HG03439 (cell line): ENCODE results near the gene SLC43A1.

Source experiments
- ATAC-seq: cut with Tn5 transposase; IDR thresholded peaks from one replicate; pipeline ENCODE4 v1.9.1; 2021; ENCODE audit warnings: mild to moderate bottlenecking, moderate library complexity; ENCODE audit not compliant: unreplicated experiment

The SLC43A1 gene

GRCh38 chr11:57499413-57499982 lies 16.0 kb downstream of the SLC43A1 start:
- ATAC-seq = peak; percentile 99

DNA sequence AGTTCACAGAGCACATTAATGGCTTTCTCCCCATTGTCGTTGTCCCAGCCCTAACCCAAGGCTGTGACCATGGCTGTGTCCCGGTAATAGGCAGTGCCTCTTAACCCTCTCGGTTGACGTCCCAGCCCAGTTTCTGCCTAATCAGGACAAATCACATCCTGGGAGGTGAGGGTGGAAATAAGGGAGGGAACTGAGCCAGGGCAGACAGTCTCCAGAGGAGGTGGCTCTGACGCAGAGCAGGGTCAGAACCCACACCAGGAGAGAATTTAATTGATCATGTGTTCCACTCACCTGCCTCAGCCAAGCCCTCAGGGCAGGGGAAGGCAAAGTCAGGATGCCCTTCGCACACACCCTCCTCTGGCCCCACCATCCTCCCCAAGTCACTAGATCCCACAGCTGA lies 17.0 kb downstream of the SLC43A1 start:
- ATAC-seq = no peak

DNA sequence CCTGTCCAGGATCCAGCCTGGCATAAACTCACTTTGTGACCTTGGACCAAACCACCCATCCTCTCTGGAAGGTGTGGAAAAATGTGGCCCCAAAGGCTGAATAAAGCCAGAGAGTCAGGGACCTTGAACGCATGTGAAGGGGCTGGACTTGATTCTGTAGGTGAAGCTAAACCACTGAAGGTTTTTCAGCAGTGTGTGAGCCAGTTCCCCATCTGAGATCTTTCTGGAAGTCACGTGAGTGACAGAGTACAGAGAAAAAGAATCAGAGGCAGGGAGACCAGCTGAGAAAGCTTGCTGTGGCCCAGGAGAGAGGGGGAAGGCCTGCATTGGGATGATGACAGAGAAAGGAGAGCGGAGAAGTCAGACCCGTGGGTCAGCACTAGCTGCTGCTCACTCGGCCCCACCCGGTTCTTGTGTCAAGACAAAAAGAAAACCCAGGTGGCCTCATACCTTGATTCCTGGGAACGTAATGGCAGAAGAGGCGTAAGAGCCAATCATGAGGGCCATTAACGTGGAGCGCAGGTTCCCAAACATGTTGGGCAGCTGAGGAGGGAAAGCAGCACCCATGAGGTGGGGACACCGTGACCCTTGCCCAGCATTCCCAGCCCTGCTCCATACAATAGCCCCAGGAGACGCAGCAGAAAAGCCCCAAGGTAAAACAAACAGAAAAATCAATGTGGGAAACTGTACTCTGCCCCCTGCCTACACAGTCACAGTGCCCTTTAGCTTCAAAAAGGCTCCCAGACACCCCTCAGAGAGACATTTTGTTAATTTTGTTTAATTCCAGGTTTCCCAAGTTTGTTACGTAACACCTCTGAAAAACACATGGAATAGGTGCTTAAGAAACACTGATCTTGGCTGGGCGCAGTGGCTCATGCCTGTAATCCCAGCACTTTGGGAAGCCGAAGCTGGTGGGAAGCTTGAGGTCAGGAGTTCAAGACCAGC lies 17.9 kb downstream of the SLC43A1 start:
- ATAC-seq = no peak

DNA sequence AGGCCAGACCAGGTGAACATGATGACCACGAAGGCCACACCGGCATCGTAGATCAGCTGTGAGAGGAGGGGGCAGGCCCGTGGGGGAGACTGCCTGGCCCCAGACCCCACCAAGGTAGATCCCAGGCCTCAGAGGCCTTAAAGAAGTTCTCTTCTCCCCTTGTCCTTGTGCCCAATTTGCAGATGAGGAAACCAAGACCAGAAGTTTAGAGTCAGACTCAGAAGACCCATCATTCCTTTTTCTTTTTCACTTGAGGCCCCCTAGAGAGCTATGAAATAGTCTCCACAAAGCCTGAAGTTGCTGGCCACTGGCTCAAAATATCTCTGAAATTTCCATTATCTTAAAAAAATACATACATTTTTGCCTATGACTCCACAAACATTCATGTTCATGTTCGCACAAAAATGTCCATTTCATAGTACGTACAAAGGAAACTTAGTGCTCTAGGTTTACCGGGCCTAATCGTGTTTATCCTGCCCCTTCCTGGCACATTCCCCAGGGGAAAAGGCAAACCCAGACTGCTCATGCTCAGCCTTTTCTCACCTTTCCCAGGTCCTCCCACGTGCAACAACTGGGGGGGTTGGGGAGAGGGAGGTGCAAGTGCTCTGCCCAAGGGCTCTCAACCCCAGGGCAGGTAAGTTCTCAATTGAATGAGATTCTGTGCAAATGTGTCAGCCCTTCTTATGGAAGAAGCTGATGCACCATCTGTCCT lies 19.2 kb downstream of the SLC43A1 start:
- no peak for ATAC-seq

DNA sequence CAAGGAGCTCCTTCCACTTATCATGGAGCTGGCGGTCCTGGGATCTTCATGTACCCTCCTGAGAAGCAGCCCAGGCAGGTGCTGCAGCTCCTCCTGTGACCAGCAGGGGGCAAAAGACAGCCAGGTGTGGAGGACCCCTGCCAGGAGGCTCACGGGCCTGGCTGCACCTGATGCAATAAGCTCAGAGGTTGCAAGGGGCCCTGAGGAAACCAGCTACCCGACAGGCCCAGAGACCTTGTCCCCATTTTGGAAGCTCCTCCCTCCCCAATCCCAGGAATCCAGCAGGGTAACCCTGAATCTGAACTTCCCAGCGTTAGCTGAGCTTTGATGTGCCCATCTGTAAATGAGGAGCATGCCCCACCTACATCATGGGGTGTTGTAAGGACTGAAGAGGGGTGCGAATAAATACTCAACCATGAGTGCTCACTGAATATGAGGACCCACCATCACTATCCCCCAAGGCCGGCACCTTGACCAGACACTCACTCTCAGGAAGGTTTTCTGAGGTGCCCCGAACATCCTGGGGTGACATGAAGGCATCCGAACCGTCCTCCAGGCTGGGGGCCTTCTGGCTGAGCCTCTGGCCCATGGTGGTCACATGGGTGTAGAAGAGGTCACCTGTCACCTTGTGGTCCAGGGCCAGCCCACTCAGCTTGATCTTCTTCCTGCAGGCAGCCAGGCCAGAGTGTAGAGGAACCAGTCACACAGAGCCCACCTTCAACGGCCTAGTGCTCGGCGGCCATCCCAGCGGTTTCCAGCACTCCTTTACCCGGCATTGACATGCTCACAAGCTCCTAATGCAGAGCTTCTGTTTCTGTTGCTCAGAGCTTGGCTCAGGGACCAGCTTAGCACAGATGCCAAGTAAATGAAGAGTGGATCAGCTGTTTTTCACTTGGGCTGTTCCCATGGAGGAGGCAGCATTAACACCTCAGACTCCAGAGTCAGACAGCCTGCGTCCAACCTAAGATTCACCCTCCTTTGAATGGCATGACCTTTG lies 21.7 kb downstream of the SLC43A1 start:
- ATAC-seq = peak; percentile 59

DNA sequence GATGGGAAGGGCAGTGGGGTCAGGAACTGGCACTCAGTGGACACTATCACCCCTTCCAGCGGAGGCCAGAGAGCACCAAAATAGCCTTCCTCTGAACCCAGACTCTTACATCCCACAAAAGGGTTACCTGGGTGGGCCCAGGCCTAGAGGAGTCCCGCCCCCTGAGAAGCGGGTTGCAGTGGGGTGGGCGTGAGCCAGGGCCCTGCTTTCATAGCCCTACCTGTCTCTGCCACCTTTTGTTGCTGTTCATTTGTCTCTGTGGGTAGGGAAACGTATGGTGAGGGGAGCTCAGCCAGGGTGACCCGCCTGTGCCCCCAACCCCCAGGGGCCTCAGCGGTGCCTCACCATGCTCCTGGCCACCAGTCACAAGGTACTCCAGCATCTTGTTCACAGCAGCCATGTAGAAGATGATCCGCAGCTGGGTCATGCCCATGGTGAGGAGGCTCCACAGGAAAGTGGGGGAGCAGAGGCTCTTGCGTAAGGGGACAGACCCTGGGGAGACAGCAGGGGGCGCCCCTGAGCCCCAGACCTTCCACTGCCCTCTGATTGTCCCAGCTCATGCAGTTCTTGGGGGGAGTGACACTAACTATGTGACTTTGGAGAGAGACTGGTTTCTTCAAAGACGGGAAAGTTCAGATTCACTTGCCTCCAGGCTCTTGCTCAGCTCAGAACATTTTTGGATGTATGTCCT lies 24.0 kb downstream of the SLC43A1 start:
- no peak for ATAC-seq

- ATAC-seq = no peak
These were observed 24.9 kb downstream of the SLC43A1 start for GRCh38 chr11:57490456-57491248.

DNA sequence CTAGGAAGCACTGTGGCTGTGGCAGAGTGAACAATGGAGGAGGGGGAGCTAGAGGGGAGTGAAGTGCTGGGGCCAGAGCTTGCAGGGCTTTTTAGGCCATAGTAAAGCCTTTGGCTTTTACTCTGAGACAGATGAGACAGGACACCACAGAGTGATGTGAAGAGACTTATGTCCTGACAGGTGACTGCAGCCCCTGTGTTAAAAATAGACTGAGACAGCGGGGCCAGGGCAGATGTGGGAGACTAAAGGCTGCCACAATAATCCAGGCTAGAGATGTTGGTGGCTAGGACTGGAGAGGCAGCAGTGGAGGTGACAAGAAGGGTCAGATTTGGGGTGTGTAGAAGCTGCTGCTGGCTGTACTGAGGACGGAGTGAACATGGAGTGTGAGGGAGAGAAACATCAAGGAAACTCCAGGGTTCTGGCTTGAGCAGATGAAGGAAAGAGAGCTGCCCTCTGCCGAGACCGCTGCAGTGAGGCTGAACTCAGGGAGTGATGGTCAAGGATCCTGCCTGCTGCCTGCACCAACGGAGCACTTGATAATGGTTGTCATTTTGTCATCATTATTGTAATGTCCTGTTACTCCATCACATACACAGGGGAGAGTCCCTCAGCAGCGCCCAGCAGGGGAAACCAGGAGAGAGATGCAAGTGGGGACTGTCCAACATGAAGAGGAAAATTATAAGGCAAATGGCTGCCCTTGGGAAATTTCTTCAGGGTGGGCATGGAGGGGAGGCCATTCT lies 27.4 kb downstream of the SLC43A1 start:
- no peak for ATAC-seq

DNA sequence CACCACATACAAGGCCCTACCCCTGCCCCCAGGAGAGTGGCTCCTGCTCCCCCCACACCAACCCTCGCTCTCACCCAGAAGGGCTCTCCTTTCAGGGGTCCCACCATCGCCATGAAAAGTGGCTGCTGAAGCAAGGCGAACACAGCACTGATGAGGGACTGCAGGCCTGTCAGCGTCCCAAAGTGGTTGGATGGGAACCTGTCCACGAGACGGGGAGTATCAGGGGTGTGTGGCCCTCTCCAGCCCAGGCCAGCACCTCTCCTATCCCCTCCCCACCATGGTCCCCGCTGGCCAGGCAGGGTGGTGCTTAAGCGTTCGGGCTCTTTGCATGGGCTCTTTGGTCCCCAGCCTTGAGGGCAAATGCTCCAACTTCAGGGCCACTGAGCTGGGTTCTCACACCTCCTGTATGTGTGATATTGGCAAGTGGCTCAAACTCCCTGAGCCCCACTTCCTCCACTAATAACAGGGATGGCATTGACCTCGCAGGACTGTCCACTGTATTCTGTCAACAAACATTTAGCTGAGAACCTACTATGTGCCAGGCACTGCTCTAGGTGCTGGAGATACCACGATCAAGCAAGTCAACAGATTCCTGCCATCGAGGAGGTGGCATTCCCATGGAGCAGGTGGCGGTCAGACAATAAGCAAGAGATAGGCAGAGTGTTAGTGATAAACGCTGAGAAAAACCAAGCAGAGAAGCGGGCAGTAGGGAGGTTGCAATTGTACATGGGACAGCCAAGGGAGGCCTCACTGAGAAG lies 28.3 kb downstream of the SLC43A1 start:
- no peak for ATAC-seq

DNA sequence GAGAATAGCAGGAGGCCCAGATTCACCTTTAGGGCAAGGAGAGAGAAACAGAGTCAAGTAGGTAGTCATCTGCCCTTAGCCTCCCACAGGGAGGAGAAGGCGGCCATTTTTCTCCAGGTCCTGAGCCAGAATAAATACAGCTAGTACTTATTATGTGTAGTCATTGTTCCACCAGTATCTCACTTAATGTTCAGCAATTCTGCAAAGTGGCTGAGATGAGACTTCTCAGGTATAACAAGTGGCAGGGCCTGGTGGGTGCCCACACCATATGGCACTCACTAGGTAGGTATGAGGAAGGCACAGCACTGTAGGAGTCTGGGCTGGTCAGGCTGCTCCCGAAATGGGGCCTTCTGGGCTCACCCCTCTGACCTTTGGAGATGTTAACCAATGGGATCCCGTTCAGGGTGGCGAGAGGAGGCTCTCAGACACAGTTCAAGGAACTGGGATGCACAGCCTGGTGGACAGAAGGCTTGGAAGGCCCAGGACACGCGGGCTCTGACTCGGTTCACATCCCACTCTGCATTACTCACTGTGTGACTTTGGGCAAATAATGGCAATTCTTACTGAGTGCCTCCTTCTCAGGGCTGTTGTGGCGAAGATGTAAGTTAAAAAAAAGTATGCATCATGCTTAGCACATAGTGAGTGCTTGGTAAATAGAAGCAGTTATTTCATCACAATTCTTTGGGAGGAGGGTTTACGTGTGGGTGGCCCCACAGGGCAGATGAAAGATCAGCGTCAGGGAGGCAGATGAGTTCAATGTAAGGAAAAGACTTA lies 30.1 kb downstream of the SLC43A1 start:
- ATAC-seq = no peak

- no peak for ATAC-seq
These were observed 31.3 kb downstream of the SLC43A1 start for GRCh38 chr11:57484141-57484710.

DNA sequence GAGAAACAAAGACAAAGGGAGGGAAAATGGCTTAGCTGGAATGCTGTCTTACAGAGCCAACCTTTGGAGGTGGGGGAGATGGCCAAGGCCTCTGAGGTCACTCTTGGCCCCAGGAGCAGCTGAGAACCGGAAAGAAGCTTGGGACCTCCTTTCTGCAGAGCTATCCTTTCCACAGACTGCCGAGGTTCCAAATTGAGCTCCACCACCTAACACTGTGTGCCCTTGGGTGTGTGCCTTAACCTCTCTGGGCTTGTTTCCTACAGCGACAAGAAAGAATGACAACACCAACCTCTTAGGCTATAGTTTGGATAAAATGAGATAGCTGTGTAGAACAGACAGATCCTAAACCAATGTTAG lies 32.0 kb downstream of the SLC43A1 start:
- no peak for ATAC-seq

GRCh38 chr11:57482782-57483561 lies 32.5 kb downstream of the SLC43A1 start:
- no peak for ATAC-seq

GRCh38 chr11:57481915-57482781 lies 33.4 kb downstream of the SLC43A1 start:
- no peak for ATAC-seq

GRCh38 chr11:57481315-57481714 lies 34.2 kb downstream of the SLC43A1 start:
- no peak for ATAC-seq
